H1 (cell line): ENCODE results near the gene CEACAM20. TPM values are rescaled to one million over a fixed set of nuclear protein-coding genes. Genes with fewer than 3 reads are reported as not detected.

Experiments
- JUN ChIP-seq: IDR thresholded peaks from 2 replicates; pipeline ENCODE4 v1.6.1; 2011; ENCODE audit warnings: low read depth, mild to moderate bottlenecking, improper control_type of control experiment, low read length
- KDM5A ChIP-seq: fragments of 200-600 bp; IDR thresholded peaks from 2 replicates; pipeline ENCODE4 v1.7.1; 2012; ENCODE audit warnings: mild to moderate bottlenecking, low read length, inconsistent platforms, mixed read lengths
- MAFK ChIP-seq: IDR thresholded peaks from 2 replicates; pipeline ENCODE4 v1.6.1; 2012; ENCODE audit warnings: low read depth, mild to moderate bottlenecking, improper control_type of control experiment, low read length
- POLR2AphosphoS5 ChIP-seq: IDR thresholded peaks from 2 replicates; pipeline ENCODE4 v1.6.1; 2011; ENCODE audit warnings: low read depth, low read length
- SIRT6 ChIP-seq: IDR thresholded peaks from one replicate; pipeline ENCODE4 v1.7.1; 2012; ENCODE audit warnings: low read length, inconsistent platforms
- TAF1 ChIP-seq: IDR thresholded peaks from 2 replicates; pipeline ENCODE4 v1.6.1; 2011; ENCODE audit warnings: mild to moderate bottlenecking, low read depth, low read length
- YY1 ChIP-seq: IDR thresholded peaks from 2 replicates; pipeline ENCODE4 v1.6.1; 2011; ENCODE audit warnings: low read depth, mild to moderate bottlenecking, low read length
- ZNF274 ChIP-seq: IDR thresholded peaks from 2 replicates; pipeline ENCODE4 v1.7.0; 2012; ENCODE audit warnings: low read length, borderline replicate concordance; ENCODE audit errors: extremely low read depth
- polyA plus RNA-seq, 7 experiments: library from polyadenylated mRNA; depleted of rRNA in 3 of 7; stranded (reverse) in 5 of 7; unstranded in 2 of 7; fragments of >200 nt in 5 of 7; fragments of 200-250 nt in 2 of 7; gene quantifications; 1 replicate in 5 of 7; 2 replicates in 1 of 7; 4 replicates in 1 of 7; pipeline versions ENCODE4 v1.2.1 to v1.2.3, GENCODE V29; 2011 to 2013; ENCODE audit warnings: missing spikeins in 2 of 7, mixed read lengths in 2 of 7
- total RNA-seq: library from RNA; stranded (reverse); fragmentation: NEBNext Ultra II Directional; extraction: Animal tissue kit (Norgen Biotek cat#: 25700); gene quantifications from 2 replicates; pipeline ENCODE4 v1.2.1, GENCODE V29; 2021
- TF ChIP-seq, protein P1 (sequence below), 3 experiments: IDR thresholded peaks; 1 replicate in 2 of 3; 2 replicates in 1 of 3; pipeline versions ENCODE4 v1.5.1 to v1.6.1; 2011; ENCODE audit warnings: low read length in 3 of 3, mild to moderate bottlenecking in 3 of 3, inconsistent platforms in 2 of 3, low read depth in 1 of 3, moderate library complexity in 1 of 3; ENCODE audit not compliant: insufficient read depth in 1 of 3; ENCODE audit errors: control extremely low read depth in 1 of 3

The CEACAM20 gene
- total and polyA plus RNA-seq, 2 of the 8 experiments (the other 6 are each of a cell fraction or from before 2014, with no cell fraction given) = not detected

DNA sequence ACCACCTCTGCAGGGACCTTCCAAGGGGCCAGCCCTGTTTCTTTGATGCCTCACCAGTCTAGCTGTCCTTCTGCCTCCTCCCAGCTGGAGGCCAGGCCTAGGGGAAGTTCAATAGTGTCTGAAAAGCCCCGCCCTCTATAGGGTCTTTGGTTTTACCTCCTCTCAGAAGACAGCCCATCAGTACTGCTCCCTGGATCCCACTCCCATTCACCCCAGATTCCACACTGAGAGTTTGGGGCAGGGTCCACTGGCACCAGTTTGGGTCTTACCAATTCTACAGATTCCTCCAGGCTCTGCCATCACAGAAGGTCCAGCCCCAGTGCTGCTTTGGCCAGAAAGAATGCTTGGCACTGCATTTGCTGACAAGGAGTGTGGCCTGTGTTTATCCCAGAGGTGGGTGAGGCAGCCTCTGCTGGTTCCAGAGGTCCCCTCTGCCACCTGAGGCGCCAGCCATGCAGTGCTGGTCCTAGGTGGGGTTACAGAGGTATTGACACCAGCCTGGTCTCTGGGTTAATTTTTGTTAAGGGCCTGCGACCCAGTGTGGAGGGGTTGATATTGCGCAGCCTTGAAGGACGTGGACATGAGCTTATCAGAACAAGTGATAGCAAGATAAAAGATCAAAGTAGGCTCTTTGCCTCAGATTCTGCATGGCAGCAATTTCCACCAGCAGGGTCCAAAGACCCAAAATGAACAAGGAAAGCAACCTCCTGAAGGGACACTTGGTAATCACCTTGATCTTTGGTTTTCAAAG, 42.5 kb upstream of the CEACAM20 start (continued):
- TF ChIP-seq KDM5A (no peak), SIRT6 (no peak), YY1 (no peak), MAFK (no peak), ZNF274 (no peak), TAF1 (no peak), POLR2AphosphoS5 (no peak), JUN (no peak)
- TF ChIP-seq, protein P1, sequence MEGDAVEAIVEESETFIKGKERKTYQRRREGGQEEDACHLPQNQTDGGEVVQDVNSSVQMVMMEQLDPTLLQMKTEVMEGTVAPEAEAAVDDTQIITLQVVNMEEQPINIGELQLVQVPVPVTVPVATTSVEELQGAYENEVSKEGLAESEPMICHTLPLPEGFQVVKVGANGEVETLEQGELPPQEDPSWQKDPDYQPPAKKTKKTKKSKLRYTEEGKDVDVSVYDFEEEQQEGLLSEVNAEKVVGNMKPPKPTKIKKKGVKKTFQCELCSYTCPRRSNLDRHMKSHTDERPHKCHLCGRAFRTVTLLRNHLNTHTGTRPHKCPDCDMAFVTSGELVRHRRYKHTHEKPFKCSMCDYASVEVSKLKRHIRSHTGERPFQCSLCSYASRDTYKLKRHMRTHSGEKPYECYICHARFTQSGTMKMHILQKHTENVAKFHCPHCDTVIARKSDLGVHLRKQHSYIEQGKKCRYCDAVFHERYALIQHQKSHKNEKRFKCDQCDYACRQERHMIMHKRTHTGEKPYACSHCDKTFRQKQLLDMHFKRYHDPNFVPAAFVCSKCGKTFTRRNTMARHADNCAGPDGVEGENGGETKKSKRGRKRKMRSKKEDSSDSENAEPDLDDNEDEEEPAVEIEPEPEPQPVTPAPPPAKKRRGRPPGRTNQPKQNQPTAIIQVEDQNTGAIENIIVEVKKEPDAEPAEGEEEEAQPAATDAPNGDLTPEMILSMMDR (IDR thresholded peaks at IDR 0.05; ENCODE audit: control extremely low read depth in 1 of 3, insufficient read depth in 1 of 3, low read depth in 1 of 3, low read length in 3 of 3) = no peak
